HG03095 (cell line): Measurements from ENCODE around the gene PIP5K1A.
"Not testable (repeated sequence)": the region's sequence is repeated elsewhere in the genome, so short reads cannot be mapped to it uniquely, and the experiment has no call there.

Experiments used
- ATAC-seq: cut with Tn5 transposase; IDR thresholded peaks from one replicate; pipeline ENCODE4 v1.9.1; 2021; ENCODE audit warnings: moderate library complexity; ENCODE audit not compliant: unreplicated experiment

PIP5K1A gene

DNA sequence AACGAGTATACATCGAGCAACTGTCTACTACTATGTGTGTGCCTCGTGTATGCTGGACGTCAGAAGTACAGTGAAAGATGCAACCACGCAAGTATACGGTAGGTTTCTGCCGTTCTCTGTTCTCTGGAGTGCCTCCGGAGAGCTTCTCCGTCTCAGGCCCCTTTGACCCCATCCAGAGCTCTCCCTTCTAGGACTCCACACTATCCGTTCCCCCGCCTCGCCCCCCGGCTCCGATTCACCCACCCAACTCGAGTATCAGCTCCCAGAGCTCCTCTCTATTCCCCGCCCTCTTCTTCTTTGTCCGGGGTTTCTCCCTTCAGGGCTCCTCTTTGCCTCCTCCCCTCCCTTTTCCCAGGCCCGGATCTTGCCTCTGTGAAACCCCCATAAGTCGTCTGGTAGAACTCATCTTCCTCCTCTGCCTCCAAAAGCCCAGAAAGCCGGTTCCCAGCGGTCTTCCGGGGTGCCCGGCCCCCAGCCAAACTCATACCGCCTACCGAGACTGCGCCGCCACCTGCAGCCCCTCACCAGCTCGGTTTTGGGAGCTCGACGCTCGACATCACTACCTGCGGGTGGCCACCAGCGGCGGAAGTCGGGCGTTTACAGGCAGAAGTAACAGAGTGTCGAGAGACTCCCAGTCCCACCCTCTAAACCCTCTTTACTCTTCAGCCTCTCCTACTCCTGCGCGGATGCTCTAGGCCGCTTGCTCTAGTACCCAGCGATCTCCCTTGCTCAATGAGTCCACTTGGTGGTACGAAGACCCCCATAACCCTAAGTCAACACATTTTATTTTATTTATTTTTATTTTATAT, 8.5 kb upstream of the PIP5K1A start, which contains the start of gene VPS72:
VPS72 (minus strand) TSS at position 561 of the 809 bp plus-strand sequence; CDS start at position 485, 76 bp downstream.
- ATAC-seq: peak; percentile 78

DNA sequence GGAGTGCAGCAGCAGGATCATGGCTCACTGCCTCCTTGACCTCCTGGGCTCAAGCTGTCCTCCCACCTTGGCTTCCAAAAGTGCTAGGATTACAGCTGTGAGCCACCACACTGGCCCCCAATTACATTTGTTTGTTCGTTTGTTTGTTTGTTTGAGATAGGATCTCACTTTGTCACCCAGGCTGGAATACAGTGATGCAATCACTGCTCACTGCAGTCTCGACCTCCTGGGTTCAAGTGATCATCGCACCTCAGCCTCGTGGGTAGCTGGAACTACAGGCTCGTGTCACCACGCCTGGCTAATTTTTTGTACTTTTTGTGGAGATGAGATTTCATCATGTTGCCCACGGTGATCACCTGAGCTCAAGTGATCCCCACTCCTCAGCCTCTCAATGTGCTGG, 6.3 kb upstream of the PIP5K1A start:
- ATAC-seq: no peak

DNA sequence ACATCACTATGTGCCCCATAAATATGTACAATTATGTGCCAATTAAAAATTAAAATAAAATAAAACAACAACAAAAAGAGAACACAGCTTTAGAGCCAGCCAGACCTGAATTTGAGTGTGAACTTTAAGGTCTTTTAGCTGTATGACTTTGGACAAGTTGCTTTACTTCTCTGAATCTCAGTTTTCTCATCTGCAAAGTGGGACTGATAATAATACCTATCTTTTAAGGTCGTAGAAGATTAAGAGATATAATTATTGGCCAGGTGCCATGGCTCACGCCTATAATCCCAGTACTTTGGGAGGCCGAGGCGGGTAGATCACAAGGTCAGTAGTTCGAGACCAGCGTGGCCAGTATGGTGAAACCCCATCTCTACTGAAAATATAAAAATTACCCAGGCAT, 5.0 kb upstream of the PIP5K1A start:
- no peak for ATAC-seq

DNA sequence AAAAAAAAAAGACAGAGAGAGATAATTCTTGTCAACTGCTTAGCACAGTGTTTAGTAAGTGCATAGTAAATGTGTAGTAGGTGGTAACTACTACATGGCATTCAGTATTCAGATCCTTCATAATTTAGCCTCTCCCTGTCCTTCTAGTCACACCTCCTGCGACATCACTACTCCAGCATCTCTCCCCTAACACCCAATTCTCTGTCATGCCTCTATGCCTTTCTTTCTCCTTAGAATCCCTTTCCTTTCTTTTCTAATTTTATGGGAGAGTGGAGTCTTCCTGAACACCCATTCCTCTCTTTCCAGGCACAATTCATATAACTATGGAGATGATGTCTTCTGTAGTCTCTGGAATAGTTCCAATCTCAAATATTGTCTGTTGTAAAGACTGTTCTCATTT, 4.5 kb upstream of the PIP5K1A start:
- no peak for ATAC-seq

DNA sequence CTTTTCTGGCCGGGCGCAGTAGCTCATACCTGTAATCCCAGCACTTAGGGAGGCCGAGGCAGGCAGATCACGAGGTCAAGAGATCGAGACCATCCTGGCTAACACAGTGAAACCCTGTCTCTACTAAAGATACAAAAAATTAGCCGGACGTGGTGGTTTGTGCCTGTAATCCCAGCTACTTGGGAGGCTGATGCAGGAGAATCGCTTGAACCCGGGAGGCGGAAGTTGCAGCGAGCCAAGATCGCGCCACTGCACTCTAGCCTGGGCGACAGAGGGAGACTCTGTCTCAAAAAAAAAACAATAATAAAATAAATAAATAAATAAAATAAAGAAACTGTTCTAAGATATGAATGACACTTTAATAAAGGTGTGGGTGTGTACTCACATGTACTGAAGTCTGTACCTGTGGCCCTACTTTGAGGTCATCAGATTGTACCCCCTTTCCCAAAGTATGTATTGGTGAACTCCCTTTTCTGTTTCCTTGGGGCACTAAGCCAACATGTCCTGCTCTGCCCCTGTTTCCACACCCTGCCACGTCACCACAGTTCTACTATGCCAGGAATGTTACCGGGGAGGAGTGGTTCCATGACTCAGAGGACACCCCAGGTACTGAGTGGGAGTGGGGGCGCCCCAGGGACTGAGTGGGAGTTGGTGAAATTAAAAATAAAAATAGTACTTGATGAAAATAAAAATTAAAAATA, 3.3 kb upstream of the PIP5K1A start:
- not testable (repeated sequence) for ATAC-seq

DNA sequence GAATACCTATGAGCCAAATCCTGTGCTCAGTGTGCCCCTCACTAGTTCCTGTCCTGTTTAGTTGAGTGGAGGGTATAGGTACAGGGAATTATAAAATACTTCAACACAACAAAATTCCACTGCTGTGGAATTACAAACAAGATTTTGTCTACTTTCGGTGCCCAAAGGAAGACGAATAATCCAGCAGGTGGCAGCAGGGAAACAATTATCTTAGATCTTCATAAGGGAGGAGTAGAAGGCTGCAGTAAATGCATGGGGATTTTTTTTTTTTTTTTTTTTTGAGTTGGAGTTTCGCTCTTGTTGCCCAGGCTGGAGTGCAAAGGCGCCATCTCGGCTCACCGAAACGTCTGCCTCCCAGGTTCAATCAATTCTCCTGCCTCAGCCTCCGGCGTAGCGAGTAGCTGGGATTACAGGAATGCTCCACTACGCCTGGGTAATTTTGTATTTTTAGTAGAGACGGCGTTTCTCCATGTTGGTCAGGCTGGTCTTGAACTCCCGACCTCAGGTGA, 2.0 kb upstream of the PIP5K1A start:
- ATAC-seq: no peak

DNA sequence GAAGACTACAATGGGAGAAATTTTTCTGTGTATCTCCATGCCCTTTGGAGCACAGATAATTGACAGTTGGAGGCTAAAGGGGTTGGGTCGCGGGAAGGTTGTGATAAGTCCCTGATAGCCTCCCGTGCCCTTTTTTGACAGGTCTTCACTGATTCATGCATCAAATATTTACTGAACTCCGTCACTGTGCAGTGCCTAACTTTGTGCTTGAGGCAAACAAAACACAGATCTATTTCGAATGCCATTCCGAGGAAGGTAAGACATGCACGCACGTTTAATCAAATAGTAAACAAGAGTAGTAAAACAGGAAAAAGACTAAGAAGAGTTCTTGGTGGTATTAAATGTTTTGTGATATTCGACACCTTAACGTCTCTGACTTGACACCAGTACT, 494 bp upstream of the PIP5K1A start:
- no peak for ATAC-seq

DNA sequence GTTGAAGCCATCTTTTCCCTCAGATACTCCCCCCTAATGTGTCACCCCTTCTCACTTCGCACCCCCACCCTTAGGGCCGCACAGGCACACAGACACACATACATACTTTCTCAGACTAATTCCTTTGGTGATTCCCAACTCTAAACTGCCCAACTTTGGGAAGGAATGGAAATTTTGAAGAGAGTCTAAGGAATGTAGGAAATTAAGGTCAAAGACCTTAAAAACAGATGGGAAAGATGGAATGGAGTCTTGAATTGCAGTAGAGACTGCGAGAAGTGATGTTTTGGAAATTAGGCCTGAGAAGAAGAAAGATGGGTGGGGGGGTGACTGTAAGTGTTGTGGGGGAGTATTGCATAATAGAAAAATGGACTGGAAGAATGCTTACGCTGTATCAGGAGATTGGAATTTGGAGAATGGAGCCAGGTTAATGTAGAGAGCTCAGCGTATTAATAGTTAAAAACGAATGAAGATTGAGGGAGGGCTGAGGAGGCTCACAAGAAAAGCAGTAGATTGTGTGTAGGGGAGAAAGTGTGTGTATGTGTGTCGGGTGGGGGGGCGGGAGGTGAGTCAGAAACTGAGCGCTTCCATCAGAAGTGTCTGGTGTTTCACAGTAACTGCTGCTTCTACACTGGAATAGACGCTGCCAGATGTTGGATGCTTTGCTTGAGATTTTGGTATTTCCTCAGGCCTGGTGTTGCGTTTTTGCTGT, 1.7 kb downstream of the PIP5K1A start:
- ATAC-seq: no peak

DNA sequence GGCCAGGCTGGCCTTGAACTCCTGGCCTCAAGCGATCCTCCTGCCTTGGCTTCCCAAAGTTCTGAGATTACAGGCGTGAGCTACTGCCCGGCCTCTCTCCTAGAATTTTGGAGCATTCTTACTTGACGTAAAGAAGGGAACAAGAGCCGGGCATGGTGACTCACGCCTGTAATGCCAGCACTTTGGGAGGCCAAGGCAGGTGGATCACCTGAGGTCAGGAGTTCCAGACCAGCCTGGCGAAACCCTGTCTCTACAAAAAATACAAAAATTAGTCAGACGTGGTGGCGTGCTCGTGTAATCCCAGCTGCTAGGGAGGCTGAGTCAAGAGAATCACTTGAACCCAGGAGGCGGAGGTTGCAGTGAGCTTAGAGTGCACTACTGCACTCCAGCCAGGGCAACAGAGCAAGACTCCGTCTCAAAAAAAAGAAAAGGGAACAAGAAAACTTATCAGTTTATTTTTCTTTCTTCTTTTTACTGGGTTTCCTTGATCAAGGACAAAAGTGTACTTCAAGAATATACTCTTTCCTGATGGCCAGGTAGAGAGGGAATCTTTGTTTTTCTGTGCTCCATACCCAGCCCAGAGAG, 7.1 kb downstream of the PIP5K1A start:
- ATAC-seq: not testable (repeated sequence)

DNA sequence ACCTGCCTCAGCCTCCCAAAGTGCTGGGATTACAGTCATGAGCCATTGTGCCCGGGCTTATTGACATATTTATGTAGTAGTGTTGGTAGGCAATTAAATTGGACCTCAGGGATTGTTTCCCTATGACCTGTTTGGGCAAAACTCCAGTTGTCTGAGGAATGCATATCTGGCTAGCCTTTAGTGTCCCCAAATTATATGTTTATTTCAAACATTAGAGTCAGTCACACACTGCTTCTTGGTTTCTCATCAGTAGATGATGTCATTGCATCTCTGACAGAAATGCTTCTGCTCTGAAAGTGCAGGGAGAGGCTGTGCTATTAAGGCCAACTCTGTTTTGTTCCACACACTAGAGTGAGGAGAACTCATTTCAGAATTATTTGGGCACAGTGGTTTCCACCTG, 12.5 kb downstream of the PIP5K1A start:
- no peak for ATAC-seq

DNA sequence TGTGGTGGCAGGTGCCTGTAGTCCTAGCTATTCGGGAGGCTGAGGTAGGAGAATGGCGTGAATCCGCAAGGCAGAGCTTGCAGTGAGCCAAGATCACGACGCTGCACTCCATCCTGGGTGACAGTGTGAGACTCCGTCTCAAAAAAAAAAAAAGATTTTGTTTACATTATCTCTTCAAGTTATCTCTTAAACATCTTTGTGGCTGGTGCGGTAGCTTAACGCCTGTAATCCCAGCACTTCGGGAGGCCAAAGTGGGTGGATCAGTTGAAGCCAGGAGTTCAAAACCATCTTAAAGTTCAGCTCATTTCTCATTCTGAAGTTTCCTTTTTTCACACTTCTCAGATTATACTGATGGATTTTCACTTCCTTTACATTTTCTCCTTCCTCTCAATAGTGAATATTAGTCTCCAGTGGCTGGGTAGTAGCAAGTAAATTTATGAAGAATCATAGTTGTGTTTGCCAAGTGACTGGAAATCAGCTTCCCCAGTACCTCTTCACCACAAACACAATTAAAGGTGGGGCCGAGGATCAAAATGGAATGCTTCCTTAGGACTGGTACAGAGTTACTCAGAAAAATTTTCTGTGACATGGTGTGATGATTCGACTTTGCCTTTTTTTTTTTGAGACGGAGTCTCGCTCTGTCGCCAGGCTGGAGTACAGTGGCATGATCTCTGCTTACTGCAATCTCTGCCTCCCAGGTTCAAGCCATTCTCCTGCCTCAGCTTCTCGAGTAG, 13.8 kb downstream of the PIP5K1A start:
- ATAC-seq: no peak

DNA sequence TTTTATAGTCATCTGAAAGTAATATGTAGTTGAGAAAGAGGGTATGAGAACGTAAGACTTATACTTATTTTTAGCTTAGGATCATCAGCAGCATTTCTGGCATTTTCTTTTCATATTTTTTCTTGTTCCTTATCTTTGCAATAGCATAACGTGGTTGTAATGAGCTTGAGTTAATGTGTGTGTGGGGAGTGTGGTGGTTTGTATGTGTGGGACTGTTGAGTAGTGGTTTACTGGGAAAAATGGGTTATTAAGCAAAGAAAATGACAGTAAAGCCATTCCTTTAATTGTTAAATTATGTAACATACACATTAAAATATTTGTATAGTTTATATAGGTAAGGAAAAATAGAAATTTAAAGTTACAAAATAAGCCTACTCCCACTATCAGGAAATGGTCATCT, 15.2 kb downstream of the PIP5K1A start:
- ATAC-seq: no peak

DNA sequence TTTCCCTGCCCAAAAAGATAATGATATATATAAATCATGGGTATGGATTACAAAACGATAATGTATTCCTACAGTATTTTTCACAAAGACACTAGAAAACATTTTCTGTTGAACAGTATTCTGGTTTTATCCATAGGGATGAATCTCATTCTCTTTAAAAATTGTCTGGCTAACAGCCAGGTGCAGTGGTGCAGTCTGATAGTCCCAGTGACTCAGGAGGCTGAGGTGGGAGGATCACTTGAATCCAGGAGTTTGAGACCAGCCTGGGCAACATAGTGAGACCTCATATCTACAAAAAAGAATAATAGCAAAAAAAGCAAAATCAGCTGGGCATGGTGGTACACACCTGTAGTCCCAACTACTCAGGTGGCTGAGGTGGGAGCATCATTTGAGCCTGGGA, 23.3 kb downstream of the PIP5K1A start:
- ATAC-seq: no peak

DNA sequence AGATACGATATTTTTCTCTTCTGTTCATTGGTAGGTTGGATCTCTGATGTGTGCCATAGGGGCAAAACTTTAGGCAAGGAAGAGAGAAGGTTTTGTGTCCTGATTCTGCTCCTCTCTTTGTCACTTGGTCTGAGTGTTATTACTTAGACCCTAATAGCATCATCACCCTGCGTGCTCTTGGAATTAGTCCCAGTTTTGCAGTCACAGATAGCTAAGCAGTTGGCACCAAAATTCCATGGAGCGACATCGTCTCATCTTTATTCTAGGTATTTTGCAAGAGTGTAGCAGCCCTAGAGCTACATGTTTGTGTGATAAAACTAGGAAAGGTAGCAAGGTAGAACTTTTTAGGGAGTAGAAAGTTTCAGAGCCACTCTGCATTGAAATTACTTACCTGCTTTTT, 23.8 kb downstream of the PIP5K1A start:
- no peak for ATAC-seq

DNA sequence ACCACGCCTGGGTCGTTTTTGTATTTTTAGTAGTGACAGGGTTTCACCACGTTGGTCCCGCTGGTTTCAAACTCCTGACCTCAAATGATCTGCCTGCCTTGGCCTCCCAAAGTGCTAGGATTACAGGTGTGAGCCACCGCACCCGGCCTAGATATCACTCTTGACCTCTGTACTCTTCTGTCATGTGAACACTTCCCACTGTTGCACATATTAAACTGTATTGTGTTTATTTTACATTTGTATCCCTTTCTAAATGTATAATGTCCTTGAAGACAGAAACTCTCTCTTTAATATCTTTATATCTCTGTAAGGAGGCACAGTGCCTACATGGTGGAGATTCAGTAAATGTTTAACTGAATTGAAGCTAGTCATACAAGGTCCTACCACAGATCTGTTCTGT, 36.9 kb downstream of the PIP5K1A start:
- ATAC-seq: no peak

DNA sequence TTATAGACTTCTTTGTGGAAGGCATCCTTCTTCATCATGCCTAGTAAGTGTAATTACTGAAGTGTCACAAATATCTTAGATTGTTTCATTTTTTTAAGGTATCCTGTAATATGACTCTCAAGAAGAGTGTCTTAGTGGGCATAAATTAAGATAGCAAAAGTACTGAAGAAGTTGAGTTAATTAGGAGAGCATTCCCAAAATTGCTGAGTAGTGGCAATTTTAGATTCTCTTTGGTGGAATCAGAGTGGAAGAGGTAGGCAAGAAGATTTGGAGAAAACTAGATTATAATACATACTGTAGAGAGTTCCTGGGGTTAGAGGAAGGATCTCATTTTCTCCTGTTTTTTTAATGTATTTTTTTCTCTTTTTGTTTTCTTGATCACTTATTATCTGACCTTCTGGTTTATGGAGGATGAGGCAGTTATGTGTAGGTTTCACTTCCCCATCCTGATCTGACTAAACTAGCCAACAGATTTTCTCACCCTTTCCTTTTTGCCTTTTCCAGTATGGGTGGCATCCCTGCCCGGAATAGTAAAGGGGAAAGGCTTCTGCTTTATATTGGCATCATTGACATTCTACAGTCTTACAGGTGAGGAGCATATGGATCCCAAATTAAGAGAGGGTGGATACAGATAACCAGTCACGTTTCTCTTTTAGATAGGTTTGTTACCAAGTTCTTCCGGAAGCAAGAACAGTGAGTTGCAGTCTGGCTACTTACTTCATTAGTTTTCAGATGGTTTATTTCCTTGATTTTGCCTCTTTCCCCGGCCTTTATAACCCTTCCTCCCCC, 39.5 kb downstream of the PIP5K1A start:
- ATAC-seq: no peak

DNA sequence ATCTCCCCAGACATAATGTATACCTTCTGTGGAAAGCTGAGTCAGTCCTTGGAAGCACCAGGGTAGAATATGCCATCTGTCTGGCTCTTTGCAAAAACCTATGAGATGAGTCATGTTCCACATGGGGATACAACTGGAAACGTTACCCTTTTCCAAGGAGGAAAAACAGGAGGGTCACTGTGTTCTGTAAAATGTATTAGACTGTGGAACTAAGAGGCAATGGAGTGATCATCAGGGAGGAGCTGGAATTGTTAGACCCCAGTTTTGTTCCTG, 40.1 kb downstream of the PIP5K1A start:
- no peak for ATAC-seq

DNA sequence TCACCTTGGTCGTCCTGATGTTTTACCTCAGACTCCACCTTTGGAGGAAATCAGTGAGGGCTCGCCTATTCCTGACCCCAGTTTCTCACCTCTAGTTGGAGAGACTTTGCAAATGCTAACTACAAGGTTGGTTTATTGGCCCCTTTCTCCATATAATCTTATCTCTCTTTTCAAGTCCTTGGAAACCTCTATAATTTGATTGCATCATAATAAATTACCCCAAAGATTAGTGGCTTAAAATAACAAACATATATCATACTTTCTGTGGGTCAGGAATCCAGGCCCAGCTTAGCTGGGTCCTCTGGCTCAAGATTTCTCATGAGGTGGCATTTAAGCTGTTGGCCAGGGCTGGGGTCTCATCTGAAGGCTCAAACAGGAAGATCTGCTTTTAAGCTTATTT, 44.1 kb downstream of the PIP5K1A start:
- ATAC-seq: no peak

DNA sequence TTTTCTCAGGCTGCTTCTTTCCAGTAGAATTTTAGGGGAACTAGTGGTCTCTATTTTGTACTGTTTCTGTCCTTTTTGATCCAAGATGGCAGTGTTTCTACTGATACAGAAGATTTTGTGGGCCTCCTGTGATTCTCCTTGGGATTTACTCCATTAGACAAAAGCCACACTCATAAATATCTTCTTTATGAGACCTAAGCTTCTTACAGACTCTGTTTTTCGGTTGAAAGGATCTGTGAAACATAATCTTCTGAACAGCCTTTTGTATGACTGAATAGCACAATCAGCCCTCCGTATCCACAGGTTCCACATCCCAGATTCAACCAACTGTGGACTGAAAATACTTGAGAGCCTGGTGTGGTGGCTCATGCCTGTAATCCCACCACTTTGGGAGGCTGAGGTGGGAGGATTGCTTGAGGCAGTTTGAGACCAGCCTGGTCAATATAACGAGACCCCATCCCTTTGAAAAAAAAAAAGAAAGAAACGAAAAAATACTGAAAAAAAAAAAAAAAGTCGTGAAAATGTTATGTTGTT, 45.4 kb downstream of the PIP5K1A start:
- no peak for ATAC-seq

DNA sequence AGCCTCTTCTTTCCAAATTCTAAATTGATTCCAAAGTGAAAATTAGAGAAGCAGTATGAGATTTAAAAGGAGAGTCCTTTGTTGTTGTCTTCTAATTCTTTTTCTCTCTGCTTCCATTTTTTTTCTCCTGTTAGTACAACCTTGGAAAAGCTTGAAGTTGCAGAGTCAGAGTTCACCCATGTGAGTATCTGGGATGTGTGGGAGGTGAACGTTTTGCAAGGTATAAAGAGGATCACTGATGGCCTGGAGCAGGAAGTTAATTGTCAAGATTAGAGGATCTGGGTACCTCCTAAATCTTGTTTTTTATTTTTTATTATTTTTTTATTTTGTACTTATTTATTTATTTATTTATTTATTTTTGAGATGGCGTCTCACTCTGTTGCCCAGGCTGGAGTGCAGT, 48.4 kb downstream of the PIP5K1A start:
- no peak for ATAC-seq
